ENCODE results near the gene LIAS. TPM values are rescaled to one million over a fixed set of nuclear protein-coding genes. Genes with fewer than 3 reads are reported as not detected.

The LIAS gene
- total and polyA plus RNA-seq, 2 of the 13 experiments (the other 11 are each of a cell fraction or from before 2014, with no cell fraction given) = 16.0 to 16.6 TPM

GRCh38 chr4:39458505-39459300, at the start of gene LIAS, which contains the start of gene RPL9 (continued):
- TF ChIP-seq GATAD1 (CRISPR knock-in tag; IDR thresholded peaks at IDR 0.05) (peak; percentile 98), ZNF18 (CRISPR knock-in tag; IDR thresholded peaks at IDR 0.05; ENCODE audit: insufficient replicate concordance) (peak; percentile 80), FOXP4 (CRISPR knock-in tag; IDR thresholded peaks at IDR 0.05) (peak; percentile 35; the same call in 1 of the 2 replicates), SP140L (CRISPR knock-in tag; IDR thresholded peaks at IDR 0.05; ENCODE audit: borderline replicate concordance) (no peak), YEATS4 (CRISPR knock-in tag; IDR thresholded peaks at IDR 0.05; ENCODE audit: borderline replicate concordance) (peak; percentile 89), ZSCAN12 (CRISPR knock-in tag; IDR thresholded peaks at IDR 0.05) (0 out of 2 replicates have a peak, but pooled peaks have one; percentile 90), UBTF (CRISPR knock-in tag; IDR thresholded peaks at IDR 0.05) (peak; percentile 65), ZNF142 (CRISPR knock-in tag; IDR thresholded peaks at IDR 0.05) (peak; percentile 92), BHLHE40 (IDR thresholded peaks at IDR 0.05; ENCODE audit: low read length) (no peak), STAG1 (CRISPR knock-in tag; IDR thresholded peaks at IDR 0.05) (no peak; the same call in 1 of the 2 replicates), ZNF75D (CRISPR knock-in tag; IDR thresholded peaks at IDR 0.05; ENCODE audit: borderline replicate concordance) (no peak), ZFP62 (CRISPR knock-in tag; IDR thresholded peaks at IDR 0.05) (no peak; the same call in 1 of the 2 replicates), ZNF337 (CRISPR knock-in tag; IDR thresholded peaks at IDR 0.05; ENCODE audit: borderline replicate concordance, low read depth) (peak; percentile 65; the same call in 1 of the 2 replicates), MEIS2 (CRISPR knock-in tag; IDR thresholded peaks at IDR 0.05) (peak; percentile 85), FLYWCH1 (CRISPR knock-in tag; IDR thresholded peaks at IDR 0.05) (no peak), ZNF17 (CRISPR knock-in tag; IDR thresholded peaks at IDR 0.05) (no peak)

All from HepG2 (cell line).